H9 (cell line): ENCODE results near the gene DYNLT4. TPM values are rescaled to one million over a fixed set of nuclear protein-coding genes. Genes with fewer than 3 reads are reported as not detected.

Experiments
- DNase-seq: peaks from one replicate; pipeline ENCODE4 v3.0.0-alpha.2; 2017
- H2AFZ ChIP-seq: one replicate; pipeline ENCODE4 v1.6.1; 2013; ENCODE audit warnings: mild to moderate bottlenecking, low read length, control low read depth, moderate library complexity
- H2AK5ac ChIP-seq: 2 replicates; pipeline ENCODE4 v1.6.1; 2013; ENCODE audit warnings: low read length, control low read depth, mixed read lengths; ENCODE audit not compliant: insufficient read length
- H2BK120ac ChIP-seq: one replicate; pipeline ENCODE4 v1.6.1; 2013; ENCODE audit warnings: low read depth, mild to moderate bottlenecking, low read length, control low read depth, inconsistent platforms; ENCODE audit not compliant: poor library complexity, severe bottlenecking
- H2BK12ac ChIP-seq: 2 replicates; pipeline ENCODE4 v1.6.1; 2013; ENCODE audit warnings: low read length, control low read depth, mixed read lengths, low read depth; ENCODE audit not compliant: insufficient read length
- H2BK15ac ChIP-seq: 2 replicates; pipeline ENCODE4 v1.6.1; 2013; ENCODE audit warnings: low read depth, low read length, control low read depth
- H2BK20ac ChIP-seq: one replicate; pipeline ENCODE4 v1.6.1; 2013; ENCODE audit warnings: low read depth, mild to moderate bottlenecking, low read length, control low read depth, inconsistent platforms; ENCODE audit not compliant: poor library complexity, severe bottlenecking
- H2BK5ac ChIP-seq: 2 replicates; pipeline ENCODE4 v1.6.1; 2013; ENCODE audit warnings: low read length, control low read depth, mixed read lengths; ENCODE audit not compliant: insufficient read length
- H3K14ac ChIP-seq: 2 replicates; pipeline ENCODE4 v1.6.1; 2013; ENCODE audit warnings: low read length, control low read depth; ENCODE audit not compliant: insufficient read depth
- H3K18ac ChIP-seq: 2 replicates; pipeline ENCODE4 v1.6.1; 2013; ENCODE audit warnings: low read depth, mild to moderate bottlenecking, mixed read lengths, low read length, control low read depth; ENCODE audit not compliant: insufficient read length
- H3K23ac ChIP-seq: 2 replicates; pipeline ENCODE4 v1.6.1; 2013; ENCODE audit warnings: low read length, control low read depth, mixed read lengths, low read depth; ENCODE audit not compliant: insufficient read length
- H3K23me2 ChIP-seq: 2 replicates; pipeline ENCODE4 v1.6.1; 2013; ENCODE audit warnings: low read depth, mild to moderate bottlenecking, mixed read lengths, low read length, control low read depth; ENCODE audit not compliant: insufficient read length, poor library complexity, severe bottlenecking
- H3K27ac ChIP-seq: 2 replicates; pipeline ENCODE4 v1.5.1; 2013; ENCODE audit warnings: low read length, control low read depth, mixed read lengths, low read depth; ENCODE audit not compliant: insufficient read length
- H3K27me3 ChIP-seq: 2 replicates; pipeline ENCODE4 v1.6.1; 2013; ENCODE audit warnings: low read length, control low read depth, inconsistent platforms; ENCODE audit not compliant: insufficient read depth
- H3K4ac ChIP-seq: 2 replicates; pipeline ENCODE4 v1.6.1; 2013; ENCODE audit warnings: low read depth, mild to moderate bottlenecking, control low read depth, inconsistent platforms, low read length, moderate library complexity
- H3K4me1 ChIP-seq: 2 replicates; pipeline ENCODE4 v1.6.1; 2013; ENCODE audit warnings: low read length, control low read depth, inconsistent platforms; ENCODE audit not compliant: insufficient read depth
- H3K4me2 ChIP-seq: 2 replicates; pipeline ENCODE4 v1.6.1; 2013; ENCODE audit warnings: low read length, control low read depth, mixed read lengths; ENCODE audit not compliant: insufficient read length, insufficient read depth
- H3K56ac ChIP-seq: 2 replicates; pipeline ENCODE4 v1.6.1; 2013; ENCODE audit warnings: low read depth, mild to moderate bottlenecking, mixed read lengths, low read length, control low read depth; ENCODE audit not compliant: insufficient read length
- H3K79me1 ChIP-seq: 2 replicates; pipeline ENCODE4 v1.6.1; 2013; ENCODE audit warnings: low read depth, mild to moderate bottlenecking, moderate library complexity, low read length, control low read depth, inconsistent platforms; ENCODE audit not compliant: insufficient read depth, poor library complexity, severe bottlenecking
- H3K79me2 ChIP-seq: 2 replicates; pipeline ENCODE4 v1.6.1; 2013; ENCODE audit warnings: low read length, control low read depth, inconsistent platforms; ENCODE audit not compliant: insufficient read depth
- H3K9ac ChIP-seq: 2 replicates; pipeline ENCODE4 v1.6.1; 2013; ENCODE audit warnings: low read length, control low read depth, mixed read lengths; ENCODE audit not compliant: insufficient read length; ENCODE audit errors: extremely low read depth
- H3K9me3 ChIP-seq: one replicate; pipeline ENCODE4 v1.6.1; 2013; ENCODE audit warnings: low read depth, low read length, inconsistent platforms; ENCODE audit not compliant: control insufficient read depth
- H3T11ph ChIP-seq: one replicate; pipeline ENCODE4 v1.6.1; 2013; ENCODE audit warnings: mild to moderate bottlenecking, low read length, control low read depth, inconsistent platforms
- H4K20me1 ChIP-seq: one replicate; pipeline ENCODE4 v1.6.1; 2013; ENCODE audit not compliant: control insufficient read depth, insufficient read length, insufficient read depth
- H4K5ac ChIP-seq: 2 replicates; pipeline ENCODE4 v1.6.1; 2013; ENCODE audit warnings: low read depth, mild to moderate bottlenecking, mixed read lengths, low read length, control low read depth; ENCODE audit not compliant: insufficient read length
- H4K8ac ChIP-seq: replicated peaks from 2 replicates; pipeline ENCODE4 v1.6.1; 2013; ENCODE audit warnings: low read length, control low read depth, mixed read lengths, low read depth; ENCODE audit not compliant: insufficient read length
- H4K91ac ChIP-seq: 2 replicates; pipeline ENCODE4 v1.6.1; 2013; ENCODE audit warnings: low read depth, mild to moderate bottlenecking, moderate library complexity, mixed read lengths, low read length, control low read depth; ENCODE audit not compliant: insufficient read length
- H3K27ac Mint-ChIP-seq, 3 experiments: 2 replicates in 2 of 3; 3 replicates in 1 of 3; pipeline ENCODE4 v1.8.0; 2020 to 2021; ENCODE audit warnings: mixed read lengths in 3 of 3, mild to moderate bottlenecking in 1 of 3, moderate library complexity in 1 of 3
- H3K27me3 Mint-ChIP-seq: 2 replicates; pipeline ENCODE4 v1.8.0; 2021; ENCODE audit warnings: low read depth, mild to moderate bottlenecking, moderate library complexity, mixed read lengths
- H3K36me3 Mint-ChIP-seq, 3 experiments: 2 replicates in 2 of 3; 3 replicates in 1 of 3; pipeline ENCODE4 v1.8.0; 2020 to 2021; ENCODE audit warnings: low read depth in 3 of 3, mixed read lengths in 3 of 3; ENCODE audit not compliant: insufficient read depth in 1 of 3
- H3K4me1 Mint-ChIP-seq, 2 experiments: 2 replicates each; pipeline ENCODE4 v1.8.0; 2020; ENCODE audit warnings: mixed read lengths in 2 of 2
- H3K4me3 Mint-ChIP-seq, 2 experiments: 2 replicates in 1 of 2; 3 replicates in 1 of 2; pipeline ENCODE4 v1.8.0; 2020 to 2021; ENCODE audit warnings: mild to moderate bottlenecking in 2 of 2, mixed read lengths in 2 of 2, moderate library complexity in 1 of 2
- H3K9me3 Mint-ChIP-seq, 2 experiments: 2 replicates in 1 of 2; 3 replicates in 1 of 2; pipeline ENCODE4 v1.8.0; 2020; ENCODE audit warnings: mild to moderate bottlenecking in 2 of 2, mixed read lengths in 2 of 2, moderate library complexity in 1 of 2
- CTCF ChIP-seq: fragments of 200-600 bp; sonication (generic); conservative IDR thresholded peaks from 3 replicates; pipeline ENCODE4 v1.8.0; 2021; ENCODE audit warnings: antibody characterized with exemption, mild to moderate bottlenecking
- WGBS: extraction: QIAGEN DNeasy Blood & Tissue Kit; methylation state at CpG from one replicate; pipeline ENCODE4 v1.1.7; 2013; ENCODE audit warnings: missing lambda C conversion rate, low lambda C conversion rate, mixed read lengths; ENCODE audit not compliant: insufficient read length; ENCODE audit errors: extremely low coverage; 5-methylcytosine and 5-hydroxymethylcytosine counted together
- total RNA-seq: library from RNA; stranded (reverse); gene quantifications from 2 replicates; pipeline ENCODE4 v1.2.1, GENCODE V29; 2021

Gene DYNLT4
- total RNA-seq, 1 experiment from 2014 or later = not detected

GRCh38 chr1:44786841-44787426 lies 20.2 kb downstream of the DYNLT4 start:
- peak overlapping the region; percentile 59 for H3K14ac ChIP-seq

More at GRCh38 chr1:44786841-44787426, 20.2 kb downstream of the DYNLT4 start:
- TF ChIP-seq CTCF = no peak
- Histone ChIP-seq H4K8ac (no peak overlapping the region), H3K23ac (no peak overlapping the region), H3K56ac (no peak overlapping the region), H3K4me1 (no peaks in the 10 kb centered on the region), H3K27me3 (no peaks in the 10 kb centered on the region), H2BK20ac (no peak overlapping the region), H4K5ac (no peak overlapping the region), H3K27ac (no peak overlapping the region), H2BK120ac (no peak overlapping the region), H2BK15ac (no peak overlapping the region), H4K20me1 (no peaks in the 10 kb centered on the region), H2AFZ (no peak overlapping the region), H3K9ac (no peak overlapping the region), H2BK12ac (no peak overlapping the region), H3K4ac (no peak overlapping the region), H3K23me2 (peaks cover 9% of the 10 kb centered on the region), H3K18ac (peak overlapping the region; percentile 1), H4K91ac (no peak overlapping the region), H3T11ph (no peak overlapping the region), H3K4me2 (peak overlapping the region; percentile 51), H2AK5ac (no peak overlapping the region), H3K79me1 (no peaks in the 10 kb centered on the region), H3K79me2 (no peaks in the 10 kb centered on the region), H2BK5ac (no peak overlapping the region), H3K9me3 (no peaks in the 10 kb centered on the region)
- Mint-ChIP-seq H3K4me3 (peak overlapping the region; percentile 56 to 76), H3K27me3 (peaks cover 12% of the 10 kb centered on the region), H3K9me3 (no peaks in the 10 kb centered on the region; a peak in 1 of 5 replicates), H3K36me3 (peaks cover 0 to 6% (median 0%) of the 10 kb centered on the region in 3 experiments; a peak in 3 of 7 replicates), H3K4me1 (peaks cover 29 to 39% of the 10 kb centered on the region in 2 experiments), H3K27ac (no peak overlapping the region; a peak in 1 of 7 replicates)
- no CpG with 5 or more reads among the region's 9 CpGs for WGBS
- DNase-seq = no peak
